ENCODE data around the gene LMO1. TPM values are rescaled to one million over a fixed set of nuclear protein-coding genes. Genes with fewer than 3 reads are reported as not detected.

The LMO1 gene
- total and polyA plus RNA-seq, 9 of the 15 experiments (the other 6 are each of a cell fraction or from before 2014, with no cell fraction given) = not detected

GRCh38 chr11:8232849-8233606, 30.6 kb downstream of the LMO1 start:
- Histone ChIP-seq H3K4me3 (no peak overlapping the region), H3K4me2 (ENCODE audit: insufficient read depth, low read length) (no peak overlapping the region), H3K36me3 (ENCODE audit: control insufficient read depth, insufficient read depth, low read length) (no peaks in the 10 kb centered on the region), H3K4me1 (replicated peaks in 1 of 2; ENCODE audit: control insufficient read depth in 2 of 2, insufficient read depth in 2 of 2, low read length in 2 of 2) (no peaks in the 10 kb centered on the region; a peak in 1 of 5 replicates), H3K9ac (ENCODE audit: insufficient read depth in 1 of 2, low read depth in 2 of 2, low read length in 2 of 2) (no peak overlapping the region), H3K9me1 (ENCODE audit: control insufficient read depth, insufficient read depth, low read length) (no peaks in the 10 kb centered on the region), H4K20me1 (replicated peaks; ENCODE audit: control insufficient read depth, insufficient read depth, low read length) (peaks cover 5% of the 10 kb centered on the region; the same call in 1 of the 2 replicates), H3K27ac (ENCODE audit: extremely low read depth, low read depth, low read length) (no peak overlapping the region), H2AFZ (ENCODE audit: low read depth, low read length) (no peak overlapping the region), H3K9me3 (replicated peaks; ENCODE audit: control insufficient read depth, insufficient read depth, low read depth, low read length) (no peaks in the 10 kb centered on the region), H3K27me3 (ENCODE audit: control insufficient read depth in 2 of 2, insufficient read depth in 2 of 2, low read length in 2 of 2) (peaks cover 0 to 56% of the 10 kb centered on the region in 2 experiments; a peak in 3 of 5 replicates), H3K79me2 (ENCODE audit: control insufficient read depth, insufficient read depth, low read length) (no peaks in the 10 kb centered on the region)
- in situ Hi-C loops (cut with MboI) = no loop called here
- intact Hi-C loops (cut with micrococcal nuclease) = no loop called here
- no peak for FAIRE-seq
- DNase-seq (ENCODE audit: extremely low read depth in 1 of 4, low spot score in 3 of 4) = no peak
- 3% methylated on average over 8 of the region's 9 CpGs for WGBS (ENCODE audit: insufficient coverage, low coverage, missing lambda C conversion rate)
- ATAC-seq = no peak
- POLR2A ChIA-PET = interaction anchor here (0.7 kb wide), 1 partner anchor 27 kb away, joined by 4 read pairs; no protein-coding TSS in a partner anchor
- CTCF ChIA-PET (ENCODE audit: low intra/inter-chr PET ratio) = no interaction called here
- TF ChIP-seq ZNF121 (CRISPR knock-in tag; conservative IDR thresholded peaks at IDR 0.05) (no peak), HDAC3 (IDR thresholded peaks at IDR 0.05; ENCODE audit: borderline replicate concordance, partially characterized antibody) (no peak), ZNF717 (CRISPR knock-in tag; IDR thresholded peaks at IDR 0.05) (no peak), PRMT5 (CRISPR knock-in tag; IDR thresholded peaks at IDR 0.05) (no peak), FOXA1 (IDR thresholded peaks at IDR 0.05; ENCODE audit: borderline replicate concordance) (no peak), XRCC3 (IDR thresholded peaks at IDR 0.05) (no peak), DPF2 (IDR thresholded peaks at IDR 0.05) (no peak), PHB2 (IDR thresholded peaks at IDR 0.05; ENCODE audit: low read depth) (no peak), ATF7 (IDR thresholded peaks at IDR 0.05) (no peak), MEF2A (IDR thresholded peaks at IDR 0.05; ENCODE audit: control insufficient read depth, low read depth, low read length) (no peak), KAT7 (CRISPR knock-in tag; IDR thresholded peaks at IDR 0.05; ENCODE audit: borderline replicate concordance) (no peak), TBP (optimal IDR thresholded peaks at IDR 0.05; ENCODE audit: low read depth, low read length) (no peak), THRAP3 (IDR thresholded peaks at IDR 0.05; ENCODE audit: borderline replicate concordance) (no peak), KDM1A (IDR thresholded peaks at IDR 0.05) (no peak), NR3C1 (CRISPR knock-in tag; IDR thresholded peaks at IDR 0.05) (no peak), HMG20A (CRISPR knock-in tag; conservative IDR thresholded peaks at IDR 0.05) (no peak)
- BruUV-seq (replicated peaks) = no TSS peak
